Activated CD4-positive, alpha-beta T cell treated with anti-CD3 and anti-CD28 coated beads for 4 hours (primary cell): ENCODE measurements around the gene C1orf21.

Experiments
- DNase-seq, 2 donors: peaks; one replicate each; pipeline ENCODE4 v3.0.0-alpha.2; 2020

C1orf21 gene

DNA sequence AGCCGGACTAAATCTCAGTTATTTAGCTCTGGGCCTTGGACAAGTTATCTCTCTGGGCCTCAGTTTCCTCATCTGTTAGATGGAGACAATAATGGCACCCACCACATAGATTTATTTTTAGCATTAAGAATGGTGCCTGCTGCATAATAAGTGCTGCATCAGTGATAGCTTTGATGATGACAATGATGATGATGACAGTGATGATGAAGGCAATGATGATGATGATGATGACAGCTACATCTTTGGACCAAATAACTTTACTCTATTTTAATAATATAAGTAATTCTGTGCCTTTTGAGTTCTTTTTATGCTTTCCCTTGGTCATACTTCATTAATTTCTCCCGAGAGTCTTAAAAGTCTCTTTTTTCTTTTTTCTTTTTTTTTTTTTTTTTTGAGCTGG lies 143.4 kb downstream of the C1orf21 start:
- DNase-seq: no peak

DNA sequence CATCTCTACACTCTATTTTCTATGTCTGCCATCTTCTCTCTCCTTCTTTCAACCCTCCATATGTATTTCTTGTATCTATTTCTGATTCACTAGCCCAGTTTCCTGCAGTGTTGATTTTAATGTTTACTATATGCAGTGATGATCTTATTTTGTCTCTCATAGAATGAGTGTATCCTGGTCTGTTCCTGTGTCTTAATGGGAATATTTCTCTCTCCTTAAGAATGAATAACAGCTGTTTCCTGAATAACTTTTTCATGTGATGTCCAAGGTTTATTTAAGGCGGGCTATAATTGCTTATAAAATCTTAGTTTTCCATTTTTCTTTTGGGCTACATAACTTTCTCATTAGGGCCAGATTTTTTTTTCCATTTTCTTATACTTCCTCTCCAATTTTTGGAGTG lies 144.5 kb downstream of the C1orf21 start:
- no peak for DNase-seq

DNA sequence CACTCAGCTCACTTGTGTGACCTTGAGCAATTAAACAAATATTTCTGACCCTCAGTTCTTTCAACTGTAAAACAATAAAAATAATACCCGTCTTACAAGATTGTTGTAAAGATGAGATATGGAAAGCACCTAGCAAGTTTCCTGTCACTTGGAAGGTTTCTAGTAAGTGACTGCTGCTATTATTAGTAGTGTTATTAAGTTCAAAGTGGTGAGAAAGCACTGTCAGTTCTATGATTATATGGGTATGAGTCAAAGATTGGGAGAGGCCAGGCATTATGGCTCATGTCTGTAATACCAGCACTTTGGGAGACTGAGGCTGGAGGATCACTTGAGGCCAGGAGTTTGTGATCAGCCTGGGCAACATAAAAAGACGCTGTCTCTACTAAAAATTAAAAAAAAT lies 145.4 kb downstream of the C1orf21 start:
- DNase-seq: no peak

DNA sequence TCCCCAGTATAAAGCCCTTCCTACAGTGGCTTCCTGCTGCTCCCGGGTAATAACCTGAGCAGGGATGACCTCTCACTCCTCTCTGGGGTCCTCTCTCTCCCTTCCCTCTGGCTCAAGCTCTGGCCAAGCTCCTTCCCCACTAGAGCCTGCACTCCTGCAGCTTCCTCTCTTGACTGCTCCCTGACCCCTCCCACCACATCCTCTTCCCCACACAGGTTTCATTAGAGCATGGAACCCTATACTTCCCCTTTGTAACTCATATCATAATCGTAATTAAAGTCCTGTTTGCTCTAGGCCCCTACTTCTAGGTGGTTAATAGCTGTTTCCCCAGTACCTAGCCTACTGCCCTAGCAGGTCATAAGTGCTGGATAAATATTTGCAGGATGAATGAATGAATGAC lies 146.2 kb downstream of the C1orf21 start:
- DNase-seq: no peak

DNA sequence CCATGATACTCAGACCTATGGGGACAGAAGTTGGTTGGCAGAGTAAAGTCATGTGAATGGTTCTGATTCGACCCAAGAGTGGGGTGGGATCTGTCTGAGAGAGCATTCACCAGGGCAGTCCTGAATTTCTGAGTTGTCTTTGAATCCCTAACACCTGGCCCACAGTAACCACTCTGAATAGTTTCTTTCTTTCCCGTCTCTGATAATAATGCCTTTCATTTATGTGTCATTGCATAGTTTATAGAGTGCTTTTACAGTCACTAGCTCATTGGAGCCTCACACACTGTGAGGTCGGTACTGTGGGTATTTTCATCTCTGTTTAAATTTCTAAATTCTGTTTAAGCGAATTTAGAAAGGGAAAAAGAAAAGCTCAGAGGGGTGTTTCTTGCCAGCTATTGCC lies 147.1 kb downstream of the C1orf21 start:
- no peak for DNase-seq

DNA sequence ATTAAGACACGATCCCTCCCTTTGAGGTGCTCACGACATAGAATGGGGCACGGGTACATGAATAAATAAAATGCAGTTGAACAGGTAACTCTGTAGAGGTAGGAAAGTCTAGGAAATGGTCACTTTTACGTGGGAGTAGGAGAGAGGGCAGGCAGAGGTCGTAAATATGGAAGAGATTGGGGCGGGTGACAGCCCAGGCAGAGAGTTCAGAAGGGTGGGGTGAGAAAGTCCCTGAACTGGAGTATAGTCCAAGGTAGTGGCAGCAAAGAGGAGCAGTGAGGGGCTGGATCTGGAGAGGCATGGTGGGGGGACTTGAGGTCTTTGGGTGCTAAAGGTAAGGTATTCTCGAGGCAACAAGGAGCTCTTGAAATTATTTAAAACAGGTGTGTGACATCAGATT lies 147.9 kb downstream of the C1orf21 start:
- no peak for DNase-seq

DNA sequence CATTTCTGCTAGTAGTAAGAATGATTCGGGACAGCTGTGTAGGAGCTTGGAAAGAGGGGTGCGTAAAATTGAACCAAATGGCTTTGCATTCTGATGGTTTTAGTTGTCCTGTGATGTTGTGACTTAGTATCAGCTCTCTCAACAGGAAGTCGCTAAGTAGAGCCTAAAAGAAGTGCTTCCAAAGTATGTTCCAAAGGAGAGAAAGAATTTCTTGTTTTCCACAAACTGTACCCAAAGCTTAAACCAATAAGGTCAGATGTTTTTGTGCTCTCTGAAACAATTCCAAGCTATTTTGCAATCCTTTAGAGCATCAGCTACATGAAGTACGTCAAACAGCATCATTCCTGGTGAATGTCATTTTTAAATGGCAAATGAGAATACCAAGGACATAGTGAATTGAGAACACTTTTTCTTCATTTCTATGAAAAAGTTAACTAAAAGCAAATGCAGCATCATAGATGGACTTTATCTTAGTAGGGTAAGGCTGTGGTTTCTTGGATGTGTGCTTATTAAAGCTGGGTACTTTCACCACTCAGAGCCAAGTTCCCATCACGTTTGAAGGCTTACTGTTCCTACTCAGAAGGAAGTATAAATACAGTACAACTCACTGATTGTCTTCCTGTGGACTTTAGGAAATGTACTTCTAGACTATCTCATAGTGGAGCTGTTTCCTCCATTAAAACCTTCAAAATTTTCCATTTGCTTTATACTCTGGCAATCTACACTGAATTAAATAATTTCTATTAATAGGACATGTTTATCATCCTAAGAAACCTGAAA lies 148.6 kb downstream of the C1orf21 start:
- DNase-seq: no peak

DNA sequence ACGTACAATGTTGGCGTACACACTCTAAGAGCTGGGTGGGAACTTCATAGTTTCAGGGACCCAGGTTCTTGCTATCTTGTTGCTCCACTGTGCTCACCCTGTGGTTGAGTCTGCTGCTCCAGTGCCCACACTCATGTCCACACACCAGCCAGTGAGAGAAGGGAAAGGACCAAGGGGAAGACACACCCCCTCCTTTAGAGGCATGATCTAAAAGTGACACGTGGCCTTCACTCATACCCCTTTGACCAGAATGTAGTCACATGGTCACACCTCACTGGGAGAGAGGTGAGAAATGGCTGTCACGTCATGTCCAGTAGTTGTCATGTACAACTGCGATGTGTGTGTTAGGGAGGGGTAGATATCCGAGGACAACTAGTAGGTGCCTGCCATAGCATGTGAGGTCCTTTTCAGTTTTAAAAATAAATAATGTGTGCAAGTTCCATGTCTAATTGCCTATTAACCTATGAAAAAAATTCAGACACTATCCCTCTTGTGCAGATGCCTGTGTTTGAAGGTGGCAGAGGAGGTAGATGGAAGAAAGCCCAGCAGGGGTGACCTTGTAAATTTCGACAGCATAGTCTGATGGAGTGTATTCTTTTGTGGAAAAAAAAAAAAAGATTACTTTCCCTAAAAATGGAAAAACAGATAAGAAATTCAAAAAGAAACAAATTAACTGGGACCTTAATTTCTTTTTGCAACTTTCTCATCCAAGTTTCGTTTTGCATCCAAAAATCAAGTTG lies 149.6 kb downstream of the C1orf21 start:
- DNase-seq: no peak

DNA sequence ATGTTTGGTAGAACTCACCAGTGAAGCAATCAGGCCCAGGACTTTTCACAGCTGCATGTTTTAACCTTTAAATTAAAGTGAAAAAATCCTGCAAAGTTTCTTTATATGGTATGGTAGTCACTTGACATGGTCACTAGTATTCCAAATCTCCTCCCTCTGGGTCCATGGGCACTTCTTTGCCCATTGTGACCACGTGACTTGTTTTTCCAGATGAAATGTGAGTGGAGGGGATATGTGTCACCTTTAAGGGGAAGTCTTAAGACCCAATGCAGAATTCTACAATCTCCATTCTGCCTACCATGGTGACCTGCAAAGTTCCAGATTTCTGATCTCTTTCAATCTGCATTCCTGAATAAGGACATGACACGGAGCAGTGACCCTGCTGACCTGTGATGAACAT lies 152.8 kb downstream of the C1orf21 start:
- DNase-seq: no peak

DNA sequence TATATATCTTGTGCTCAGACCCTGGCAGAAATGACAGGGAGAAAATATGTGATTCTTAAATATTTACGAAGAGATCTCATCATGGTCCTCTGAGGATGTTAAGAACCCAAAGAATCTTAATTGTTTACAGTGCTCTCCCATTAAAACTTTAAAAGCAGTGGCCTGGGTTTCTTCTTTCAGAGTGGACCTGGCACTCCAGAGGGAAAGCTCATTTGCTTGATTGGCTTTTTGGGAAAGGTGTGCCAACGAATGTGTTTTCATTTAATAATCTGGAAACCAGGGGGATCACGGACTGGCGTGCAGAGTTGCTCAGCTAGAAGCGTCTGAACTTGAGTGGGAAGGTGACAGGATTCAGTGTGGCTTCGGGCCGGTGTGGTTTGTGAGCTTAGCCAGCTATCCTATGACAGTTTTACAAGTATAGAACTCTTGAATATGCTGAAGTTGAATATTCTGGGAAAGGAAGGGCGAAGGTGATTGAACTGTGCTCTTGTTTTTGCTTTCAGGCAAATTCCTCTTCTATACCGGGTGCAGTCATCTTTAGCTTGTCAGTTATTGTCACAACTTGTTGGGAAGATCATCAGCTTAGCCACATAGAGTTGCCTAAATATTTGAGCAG lies 154.8 kb downstream of the C1orf21 start:
- DNase-seq: no peak

DNA sequence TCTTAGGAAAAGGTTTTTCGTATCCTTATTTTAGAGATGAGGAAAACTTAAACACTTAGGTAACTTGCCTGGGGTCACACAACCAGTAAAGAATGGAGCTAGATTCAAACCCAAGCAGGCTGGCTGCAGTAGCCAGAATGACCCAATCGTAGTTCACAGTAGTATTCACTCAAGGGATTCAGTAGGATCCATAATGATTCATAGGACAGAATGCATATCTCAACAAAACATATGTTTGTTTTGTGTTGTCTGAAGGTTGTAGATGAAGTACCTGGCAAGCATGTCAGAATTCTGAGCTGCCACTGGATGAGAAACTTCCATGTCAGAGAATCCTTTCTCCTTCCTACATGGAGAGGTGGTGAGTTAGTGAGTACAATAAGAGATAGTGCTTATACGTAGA lies 155.5 kb downstream of the C1orf21 start:
- DNase-seq: no peak

DNA sequence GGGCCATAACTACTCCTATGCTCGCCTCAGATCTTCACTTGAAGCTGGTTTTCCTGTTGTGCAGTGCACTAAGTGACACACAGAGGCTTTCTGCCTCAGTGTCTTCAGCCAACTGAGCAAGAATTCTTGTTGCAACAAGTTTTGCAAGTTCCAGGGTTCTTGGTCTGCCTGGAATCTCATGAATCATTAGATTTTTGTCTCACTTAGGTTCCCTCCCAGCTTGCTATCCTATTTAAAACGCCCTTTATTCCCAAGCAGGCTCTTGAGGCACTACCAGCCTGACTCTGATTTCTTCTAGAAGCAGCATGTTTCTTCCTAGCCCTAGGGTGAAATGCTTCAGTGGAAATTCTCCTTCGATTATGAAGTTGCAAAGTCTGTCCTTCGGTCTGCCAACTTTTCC lies 158.8 kb downstream of the C1orf21 start:
- no peak for DNase-seq

DNA sequence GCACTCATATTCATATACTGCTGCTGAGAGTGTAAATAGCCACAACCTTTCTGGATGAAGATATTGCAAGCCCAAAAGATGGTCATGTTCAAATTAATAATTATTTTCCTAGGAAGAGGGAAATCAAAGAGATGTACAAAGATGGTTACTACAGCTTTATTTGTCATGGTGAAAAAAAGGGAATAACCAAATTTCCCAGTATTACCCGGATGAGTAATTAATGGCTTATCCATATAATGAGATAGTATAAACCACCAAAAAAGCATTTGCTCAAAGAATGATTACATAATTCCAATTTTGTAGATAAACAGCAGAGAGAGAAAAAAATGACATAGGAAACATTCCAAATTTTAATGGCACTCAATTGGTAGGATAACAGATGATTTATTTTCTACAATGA lies 165.6 kb downstream of the C1orf21 start:
- DNase-seq: no peak

DNA sequence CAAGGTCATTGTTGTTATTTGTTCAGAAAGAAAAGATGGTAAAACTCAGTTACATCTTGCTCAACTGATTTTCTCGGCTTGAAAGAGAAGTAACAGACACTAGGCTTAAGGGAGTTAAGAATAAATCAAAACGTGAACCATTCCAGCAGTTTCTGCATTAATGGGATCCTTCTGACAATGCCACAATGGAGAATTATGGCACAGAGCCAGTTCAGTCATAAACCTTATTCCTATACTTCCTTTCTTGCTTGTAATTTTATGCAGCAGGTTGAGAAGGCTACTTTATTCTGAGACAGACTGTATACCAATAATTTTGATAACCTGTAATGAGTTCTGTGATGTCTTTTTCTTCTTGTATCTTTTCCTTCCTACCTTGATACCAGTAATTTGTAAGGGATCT lies 167.0 kb downstream of the C1orf21 start:
- no peak for DNase-seq

DNA sequence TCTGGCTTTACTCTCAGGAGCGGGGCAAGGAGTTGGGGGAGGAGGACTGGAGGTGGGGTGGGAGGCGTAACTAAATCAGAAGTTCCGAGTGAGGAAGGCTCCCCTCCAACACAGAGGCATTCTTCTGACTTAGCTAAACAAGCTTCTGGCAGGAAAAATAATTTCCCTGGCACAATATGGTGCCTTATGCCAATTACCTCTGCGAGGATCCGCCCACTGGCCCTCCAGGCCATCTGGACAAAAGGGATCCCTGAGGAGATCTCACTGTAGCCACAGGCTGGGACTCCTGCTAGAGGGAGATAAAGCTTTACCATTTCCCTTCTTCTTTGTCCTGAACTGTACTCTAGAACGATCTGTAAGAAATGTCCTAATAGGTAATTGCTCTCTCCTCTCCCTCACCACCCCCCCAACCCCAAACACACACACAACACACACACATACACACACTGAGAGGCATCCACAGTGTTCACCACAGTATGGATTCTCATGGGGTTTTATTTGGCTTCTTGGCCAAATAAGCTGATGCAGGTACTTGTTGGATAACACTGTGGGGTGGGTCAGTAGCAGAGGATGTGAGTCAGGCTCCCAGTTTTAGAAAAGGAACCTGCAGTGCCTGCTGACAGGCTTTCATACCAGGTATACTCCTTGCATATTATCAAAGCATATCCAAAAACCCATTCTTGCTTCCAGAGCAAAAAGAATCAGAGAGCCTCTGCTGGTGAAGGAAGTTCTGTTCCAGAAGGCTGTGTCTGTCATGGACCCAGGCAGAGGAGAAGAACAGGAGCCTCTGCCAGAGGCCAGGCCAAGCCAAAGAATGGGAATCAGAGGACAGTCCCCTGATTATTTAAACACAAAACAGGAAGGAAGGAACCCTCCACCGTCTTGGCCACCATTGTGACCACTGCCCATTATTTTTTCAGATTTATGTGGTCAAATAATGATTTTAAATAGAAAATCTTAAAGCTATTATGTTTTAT lies 169.1 kb downstream of the C1orf21 start:
- no peak for DNase-seq

DNA sequence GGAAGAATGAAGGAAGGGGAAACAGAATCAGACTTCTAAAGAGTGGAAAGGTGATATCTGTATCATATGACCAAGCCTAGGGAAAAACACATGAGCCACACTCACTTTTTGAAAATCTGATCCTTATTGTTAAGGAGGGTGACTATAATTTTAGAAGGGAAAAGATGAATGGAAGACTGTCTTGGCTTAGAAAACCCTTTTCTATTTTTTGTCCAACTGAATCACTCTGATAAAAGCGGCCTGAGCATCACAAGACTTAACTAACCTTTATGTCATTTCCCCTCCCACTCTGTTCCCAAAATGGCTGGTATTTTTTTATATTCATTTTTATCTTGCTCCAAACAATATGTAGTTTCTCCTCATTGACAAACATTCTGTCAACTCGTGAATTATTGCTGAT lies 169.8 kb downstream of the C1orf21 start:
- no peak for DNase-seq

DNA sequence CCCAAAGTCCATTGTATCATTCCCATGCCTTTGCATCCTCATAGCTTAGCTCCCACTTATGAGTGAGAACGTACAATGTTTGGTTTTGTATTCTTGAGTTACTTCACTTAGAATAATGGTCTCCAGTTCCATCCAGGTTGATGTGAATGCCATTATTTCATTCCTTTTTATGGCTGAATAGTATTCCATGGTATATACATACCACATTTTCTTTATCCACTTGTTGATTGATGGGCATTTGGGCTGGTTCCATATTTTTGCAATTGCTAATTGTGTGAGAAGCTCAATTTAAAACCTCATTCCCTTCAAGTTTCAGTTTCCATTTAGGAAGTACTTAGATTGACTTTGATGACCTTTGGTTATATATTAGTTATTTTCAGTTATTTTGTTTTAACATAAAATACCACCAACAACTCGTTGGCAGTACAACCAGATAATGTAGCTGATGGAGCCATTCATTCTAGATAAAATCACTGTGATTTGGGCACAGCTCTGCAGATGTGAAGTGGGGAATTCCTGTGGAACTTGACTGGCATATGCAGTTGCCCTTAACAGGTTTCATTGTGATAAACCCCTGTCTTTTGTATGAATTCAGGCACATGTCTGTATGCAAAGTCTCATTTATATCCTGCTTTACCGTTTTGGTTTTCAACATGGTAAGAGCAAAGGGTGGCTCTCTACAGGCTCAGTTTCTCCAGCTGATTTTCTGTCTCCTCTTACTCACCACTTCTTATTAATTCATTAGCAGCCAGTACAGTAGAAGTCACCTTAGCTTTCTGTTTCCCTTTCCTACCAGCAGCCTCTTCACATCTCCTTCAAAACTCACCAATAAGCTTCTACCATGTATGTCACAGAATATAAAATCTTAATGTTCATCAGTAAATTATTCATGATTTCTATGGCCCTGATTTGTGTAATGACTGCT lies 170.9 kb downstream of the C1orf21 start:
- no peak for DNase-seq

DNA sequence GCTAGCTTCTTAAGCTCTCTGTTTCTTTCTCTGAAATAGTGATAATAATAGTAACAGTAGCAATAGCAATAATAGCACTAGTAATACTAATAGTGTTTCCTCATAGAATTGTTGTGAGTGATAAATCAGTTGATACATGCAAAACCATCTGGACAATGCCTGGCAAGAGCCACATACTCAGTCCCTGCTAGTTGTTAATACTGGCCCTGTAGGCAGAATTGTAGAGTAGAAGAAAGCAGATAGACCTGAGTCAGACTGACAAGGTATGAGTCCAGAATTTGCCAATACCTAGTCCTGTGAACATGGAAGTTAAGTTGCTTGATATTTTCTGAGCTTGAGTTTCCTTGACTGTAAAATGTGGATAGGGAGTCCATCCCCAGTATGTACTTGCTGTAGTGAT lies 171.9 kb downstream of the C1orf21 start:
- DNase-seq: no peak

DNA sequence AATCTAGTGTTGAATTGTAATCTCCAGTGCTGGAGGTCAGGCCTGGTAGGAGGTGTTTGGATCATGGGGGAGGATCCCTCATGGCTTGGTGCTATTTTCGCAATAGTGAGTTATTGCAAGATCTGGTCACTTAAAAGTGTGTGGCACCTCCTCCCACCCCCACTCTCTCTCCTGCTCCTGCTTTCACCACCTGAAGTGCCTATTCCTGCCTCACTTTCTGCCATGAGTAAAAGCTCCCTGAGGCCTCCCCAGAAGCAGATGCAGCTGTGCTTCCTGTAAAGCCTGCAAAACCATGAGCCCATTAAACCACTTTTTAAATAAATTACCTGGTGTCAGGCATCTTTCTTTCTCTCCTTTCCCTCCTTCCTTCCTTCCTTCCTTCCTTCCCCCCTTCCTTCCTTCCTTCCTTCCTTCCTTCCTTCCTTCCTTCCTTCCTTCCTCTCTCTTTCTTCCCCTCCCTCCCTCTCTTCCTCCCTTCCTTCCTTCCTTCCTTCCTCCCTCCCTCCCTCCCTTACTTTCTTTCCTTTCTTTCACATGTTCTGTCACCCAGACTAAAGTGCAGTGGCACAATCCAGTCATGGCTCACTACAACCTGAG lies 172.4 kb downstream of the C1orf21 start:
- no peak for DNase-seq

DNA sequence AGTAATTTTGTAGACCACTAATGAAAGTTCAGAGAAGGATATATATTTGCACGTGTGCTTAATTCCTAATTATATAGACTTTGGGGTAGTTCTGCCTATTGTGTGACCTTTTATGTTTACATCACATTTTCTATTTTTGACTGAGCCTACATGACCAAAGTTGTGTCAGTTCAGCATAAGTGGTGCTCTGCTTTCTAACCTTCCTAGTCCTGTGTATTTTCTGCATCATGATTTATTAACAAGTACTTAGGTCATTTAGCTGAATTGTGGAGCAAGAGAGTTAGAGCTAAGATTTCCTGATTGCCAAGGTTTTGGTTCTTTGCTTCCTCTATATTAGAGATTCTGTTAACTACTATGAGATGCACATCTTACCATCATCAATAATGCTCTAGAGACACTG lies 176.0 kb downstream of the C1orf21 start:
- DNase-seq: no peak

DNA sequence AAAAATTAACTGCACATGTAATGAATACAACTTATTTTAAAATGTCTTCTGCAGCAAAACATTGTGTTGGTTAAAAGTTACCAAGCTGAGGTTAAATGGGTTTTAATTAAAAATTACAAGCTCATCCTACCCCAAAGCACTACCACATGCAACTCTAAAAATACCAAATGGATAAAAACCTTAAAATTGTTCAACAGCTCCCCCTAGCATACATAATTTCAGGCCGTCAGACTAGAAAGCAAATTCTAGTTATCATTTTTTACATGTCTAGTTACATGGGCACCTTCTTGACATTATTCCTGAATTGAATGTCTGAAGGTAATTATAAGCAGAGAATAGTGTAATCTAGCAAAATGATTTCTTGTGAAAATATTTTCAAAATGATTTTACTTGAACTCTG lies 176.5 kb downstream of the C1orf21 start:
- DNase-seq: no peak
